OCI-LY3 (cell line): ENCODE data around the gene FLRT2.

Source experiments
- CTCF ChIP-seq: fragments of 200-600, 300-600 bp; sonication (generic); IDR thresholded peaks from 2 replicates; pipeline ENCODE4 v1.5.1; 2014; ENCODE audit warnings: antibody characterized with exemption, low read length, low read depth
- EZH2phosphoT487 ChIP-seq: fragments of 200-600 bp; shearing (Covaris generic); IDR thresholded peaks from 2 replicates; pipeline ENCODE4 v1.6.1; 2018; ENCODE audit warnings: antibody characterized with exemption, mixed run types, low read depth

- TF ChIP-seq EZH2phosphoT487 (no peak), CTCF (no peak)
Observed at GRCh38 chr14:85508863-85509262, 21.1 kb upstream of the FLRT2 start.
